Measurements from ENCODE around the gene IRGC. TPM values are rescaled to one million over a fixed set of nuclear protein-coding genes. Genes with fewer than 3 reads are reported as not detected.

The IRGC gene
- total and polyA plus RNA-seq, 2 of the 13 experiments (the other 11 are each of a cell fraction or from before 2014, with no cell fraction given): not detected

DNA sequence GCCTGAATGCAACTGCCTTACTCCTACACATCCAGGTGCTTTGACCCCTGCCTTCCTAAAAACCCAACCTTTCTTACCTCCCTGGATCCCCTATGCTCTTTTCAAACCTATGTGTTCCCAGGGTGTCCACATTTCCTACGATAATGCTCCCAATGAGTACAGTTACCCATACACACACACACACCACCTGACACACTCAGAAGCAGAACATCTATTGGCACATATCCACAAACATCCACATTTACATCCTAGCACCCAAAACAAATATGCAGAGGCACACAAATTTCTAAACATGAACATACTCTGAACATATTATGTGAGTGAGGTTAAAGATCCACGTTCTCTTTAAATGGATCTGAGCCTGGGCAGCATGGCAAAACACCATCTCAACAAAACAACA is 23.5 kb upstream of the IRGC start:
- H3K4me1 ChIP-seq (ENCODE audit: insufficient read depth, low read length): no peaks in the 10 kb centered on the region
- intact Hi-C loops (cut with micrococcal nuclease; ENCODE audit: unreplicated experiment): no loop called here

More for the DNA sequence above, 23.5 kb upstream of the IRGC start:
- no TSS peak for BruUV-seq (replicated peaks)
- no peak overlapping the region for H3K9ac ChIP-seq (ENCODE audit: insufficient read depth, low read depth, low read length)
- FAIRE-seq (no peak), ATAC-seq (no peak), DNase-seq (ENCODE audit: low spot score) (no peak)
- peaks cover 14% of the 10 kb centered on the region for H3K9me3 ChIP-seq (ENCODE audit: low read length)
- in situ Hi-C loops (cut with HindIII; ENCODE audit: extremely low pct_ligation_motif_present, low pct_unique_long_range_greater_than_20kb): no loop called here
- H3K27me3 ChIP-seq (ENCODE audit: control insufficient read depth in 1 of 2, insufficient read depth in 2 of 2, low read length in 2 of 2): no peaks in the 10 kb centered on the region
- no peaks in the 10 kb centered on the region for H3K36me3 ChIP-seq (replicated peaks in 1 of 2; ENCODE audit: control insufficient read depth in 1 of 2, insufficient read depth in 2 of 2, low read length in 2 of 2)
- no peak overlapping the region for H3K27ac ChIP-seq (ENCODE audit: extremely low read length, insufficient read depth, low read length)
- H4K20me1 ChIP-seq (ENCODE audit: insufficient read depth, low read length): no peaks in the 10 kb centered on the region
- no peak overlapping the region for H3K4me3 ChIP-seq (replicated peaks in 1 of 3; ENCODE audit: insufficient read depth in 1 of 3, low read depth in 2 of 3, low read length in 3 of 3)
- ChIA-PET POLR2A (no interaction called here), CTCF (ENCODE audit: low intra/inter-chr PET ratio, low total read pairs) (no interaction called here)
- H2AFZ ChIP-seq (ENCODE audit: low read length): no peak overlapping the region
- no peaks in the 10 kb centered on the region for H3K79me2 ChIP-seq (ENCODE audit: insufficient read depth, low read length)
- 26% methylated on average over 2 of the region's 2 CpGs for WGBS (ENCODE audit: low lambda C conversion rate)
- TF ChIP-seq MAZ (IDR thresholded peaks at IDR 0.05; ENCODE audit: borderline replicate concordance, low read depth, low read length): no peak
- TF ChIP-seq MAZ (CRISPR knock-in tag; IDR thresholded peaks at IDR 0.05; ENCODE audit: low read depth): no peak
- TF ChIP-seq RBAK (CRISPR knock-in tag; IDR thresholded peaks at IDR 0.05): no peak
- TF ChIP-seq ZNF816 (CRISPR knock-in tag; IDR thresholded peaks at IDR 0.05; ENCODE audit: borderline replicate concordance): no peak
- no peak for TF ChIP-seq ZKSCAN5 (CRISPR knock-in tag; IDR thresholded peaks at IDR 0.05)
- no peak for TF ChIP-seq ZFP36L2 (CRISPR knock-in tag; IDR thresholded peaks at IDR 0.05)
- no peak for TF ChIP-seq ZNF782 (CRISPR knock-in tag; IDR thresholded peaks at IDR 0.05; ENCODE audit: borderline replicate concordance)
- no peak for TF ChIP-seq STAG1 (CRISPR knock-in tag; IDR thresholded peaks at IDR 0.05)
- TF ChIP-seq MIER3 (CRISPR knock-in tag; IDR thresholded peaks at IDR 0.05; ENCODE audit: borderline replicate concordance): no peak
- no peak for TF ChIP-seq ZNF333 (CRISPR knock-in tag; IDR thresholded peaks at IDR 0.05; ENCODE audit: borderline replicate concordance)
- TF ChIP-seq, protein P1, sequence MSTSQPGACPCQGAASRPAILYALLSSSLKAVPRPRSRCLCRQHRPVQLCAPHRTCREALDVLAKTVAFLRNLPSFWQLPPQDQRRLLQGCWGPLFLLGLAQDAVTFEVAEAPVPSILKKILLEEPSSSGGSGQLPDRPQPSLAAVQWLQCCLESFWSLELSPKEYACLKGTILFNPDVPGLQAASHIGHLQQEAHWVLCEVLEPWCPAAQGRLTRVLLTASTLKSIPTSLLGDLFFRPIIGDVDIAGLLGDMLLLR (CRISPR knock-in tag; IDR thresholded peaks at IDR 0.05): no peak
- TF ChIP-seq, protein P2, sequence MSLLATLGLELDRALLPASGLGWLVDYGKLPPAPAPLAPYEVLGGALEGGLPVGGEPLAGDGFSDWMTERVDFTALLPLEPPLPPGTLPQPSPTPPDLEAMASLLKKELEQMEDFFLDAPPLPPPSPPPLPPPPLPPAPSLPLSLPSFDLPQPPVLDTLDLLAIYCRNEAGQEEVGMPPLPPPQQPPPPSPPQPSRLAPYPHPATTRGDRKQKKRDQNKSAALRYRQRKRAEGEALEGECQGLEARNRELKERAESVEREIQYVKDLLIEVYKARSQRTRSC (CRISPR knock-in tag; IDR thresholded peaks at IDR 0.05; ENCODE audit: low read depth): no peak
- TF ChIP-seq ZNF776 (CRISPR knock-in tag; IDR thresholded peaks at IDR 0.05): no peak
- no peak for TF ChIP-seq ZEB1 (IDR thresholded peaks at IDR 0.05; ENCODE audit: insufficient replicate concordance, low read depth)
- TF ChIP-seq, protein P3, sequence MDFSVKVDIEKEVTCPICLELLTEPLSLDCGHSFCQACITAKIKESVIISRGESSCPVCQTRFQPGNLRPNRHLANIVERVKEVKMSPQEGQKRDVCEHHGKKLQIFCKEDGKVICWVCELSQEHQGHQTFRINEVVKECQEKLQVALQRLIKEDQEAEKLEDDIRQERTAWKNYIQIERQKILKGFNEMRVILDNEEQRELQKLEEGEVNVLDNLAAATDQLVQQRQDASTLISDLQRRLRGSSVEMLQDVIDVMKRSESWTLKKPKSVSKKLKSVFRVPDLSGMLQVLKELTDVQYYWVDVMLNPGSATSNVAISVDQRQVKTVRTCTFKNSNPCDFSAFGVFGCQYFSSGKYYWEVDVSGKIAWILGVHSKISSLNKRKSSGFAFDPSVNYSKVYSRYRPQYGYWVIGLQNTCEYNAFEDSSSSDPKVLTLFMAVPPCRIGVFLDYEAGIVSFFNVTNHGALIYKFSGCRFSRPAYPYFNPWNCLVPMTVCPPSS (IDR thresholded peaks at IDR 0.05): no peak
- H3K4me2 ChIP-seq (ENCODE audit: low read depth, low read length): no peak overlapping the region

All from HepG2 (cell line).